Measurements from ENCODE around the gene ETV3L.

Gene ETV3L

DNA sequence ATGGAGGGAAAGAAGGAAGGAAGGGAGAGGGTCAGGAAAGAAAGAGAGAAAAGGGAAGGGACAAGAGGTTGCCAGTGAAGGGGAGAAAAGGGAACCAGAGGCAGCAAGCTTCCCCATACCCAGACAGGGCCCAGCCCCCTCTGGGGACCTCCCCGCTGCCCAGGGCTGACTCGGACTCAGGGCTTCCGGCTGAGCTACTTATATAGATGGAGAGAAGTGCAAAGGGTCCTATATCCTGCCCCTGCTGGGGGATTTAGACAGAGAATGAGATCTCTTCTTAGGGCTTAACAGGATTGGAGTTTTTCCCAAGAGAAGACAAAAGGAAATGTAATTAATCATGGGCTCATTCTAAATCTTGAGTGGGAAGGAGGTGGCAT is at the start of gene ETV3L:
Gene ETV3L (minus strand): TSS at position 176 of the 377 bp plus-strand sequence. CDS start 285 bp downstream, outside the sequence.
- TF ChIP-seq, protein P1, sequence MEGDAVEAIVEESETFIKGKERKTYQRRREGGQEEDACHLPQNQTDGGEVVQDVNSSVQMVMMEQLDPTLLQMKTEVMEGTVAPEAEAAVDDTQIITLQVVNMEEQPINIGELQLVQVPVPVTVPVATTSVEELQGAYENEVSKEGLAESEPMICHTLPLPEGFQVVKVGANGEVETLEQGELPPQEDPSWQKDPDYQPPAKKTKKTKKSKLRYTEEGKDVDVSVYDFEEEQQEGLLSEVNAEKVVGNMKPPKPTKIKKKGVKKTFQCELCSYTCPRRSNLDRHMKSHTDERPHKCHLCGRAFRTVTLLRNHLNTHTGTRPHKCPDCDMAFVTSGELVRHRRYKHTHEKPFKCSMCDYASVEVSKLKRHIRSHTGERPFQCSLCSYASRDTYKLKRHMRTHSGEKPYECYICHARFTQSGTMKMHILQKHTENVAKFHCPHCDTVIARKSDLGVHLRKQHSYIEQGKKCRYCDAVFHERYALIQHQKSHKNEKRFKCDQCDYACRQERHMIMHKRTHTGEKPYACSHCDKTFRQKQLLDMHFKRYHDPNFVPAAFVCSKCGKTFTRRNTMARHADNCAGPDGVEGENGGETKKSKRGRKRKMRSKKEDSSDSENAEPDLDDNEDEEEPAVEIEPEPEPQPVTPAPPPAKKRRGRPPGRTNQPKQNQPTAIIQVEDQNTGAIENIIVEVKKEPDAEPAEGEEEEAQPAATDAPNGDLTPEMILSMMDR (conservative IDR thresholded peaks at IDR 0.05; ENCODE audit: control insufficient read depth, insufficient read depth, low read depth, low read length), result no peak
- H3K4me3 ChIP-seq (ENCODE audit: control insufficient read depth, low read depth, low read length), result no peak within 1 kb of the TSS
- DNase-seq (ENCODE audit: low read depth), result no peak

DNA sequence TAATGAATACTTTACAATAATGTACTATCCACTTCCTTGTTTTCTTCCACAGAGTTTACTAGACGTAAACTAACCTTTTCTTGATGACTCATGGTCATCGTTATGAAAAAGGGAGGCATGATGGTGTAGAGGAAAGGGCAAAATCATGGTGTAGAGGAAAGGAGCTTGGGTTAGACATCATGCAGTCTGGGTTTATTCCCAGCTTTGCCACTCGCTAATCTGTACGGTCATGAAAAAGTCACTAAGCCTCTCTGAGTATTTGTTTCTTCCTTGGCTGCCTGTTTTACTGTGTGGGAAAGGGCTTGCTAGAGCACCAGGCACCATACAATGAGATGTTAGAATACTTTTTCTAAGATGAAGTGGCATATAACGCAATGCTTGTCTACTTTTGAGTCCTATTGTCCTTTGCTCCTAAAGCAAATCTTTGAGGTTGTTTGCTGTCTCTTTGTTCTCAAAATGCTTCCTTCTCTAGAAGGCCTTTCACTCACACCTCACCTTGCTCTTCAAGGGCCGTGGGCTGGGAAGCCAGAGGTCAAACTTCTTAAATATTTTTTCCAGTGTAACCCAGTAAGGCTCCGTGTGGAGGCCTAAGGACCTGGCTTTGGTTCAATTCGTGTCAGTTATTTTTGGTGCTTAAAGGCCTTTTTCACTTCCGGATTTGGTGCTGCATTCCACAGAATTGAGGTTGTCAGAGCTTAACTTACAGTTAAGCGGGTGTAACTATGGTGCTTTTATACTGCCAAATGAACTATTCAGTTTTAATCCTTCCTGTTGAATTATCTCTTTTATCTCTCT is 48.5 kb upstream of the ETV3L start:
- TF ChIP-seq, protein P1 (conservative IDR thresholded peaks at IDR 0.05; ENCODE audit: control insufficient read depth, insufficient read depth, low read depth, low read length), result no peak
- DNase-seq (ENCODE audit: low read depth), result peak; percentile 14
- H3K4me3 ChIP-seq (ENCODE audit: control insufficient read depth, low read depth, low read length), result no peak overlapping the region

DNA sequence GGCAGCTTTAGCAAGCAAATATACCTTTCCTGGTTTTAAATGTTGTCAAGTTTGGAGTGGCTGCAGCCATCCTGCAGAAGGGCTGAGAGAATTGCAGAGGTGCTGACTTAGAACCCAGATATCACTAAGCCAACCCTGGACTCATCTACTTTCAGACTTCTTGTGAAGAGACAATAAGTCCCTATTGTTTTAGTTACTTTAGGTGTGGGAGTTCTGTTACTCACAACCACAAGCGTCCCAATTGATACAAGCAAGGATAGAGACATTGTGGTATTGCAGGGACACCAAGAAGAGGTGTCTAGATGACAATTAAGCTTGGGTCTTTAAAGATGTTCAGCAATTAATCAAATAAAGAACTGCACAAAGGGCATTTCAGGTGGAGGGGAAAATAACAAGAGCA is 47.4 kb upstream of the ETV3L start:
- TF ChIP-seq, protein P1 (conservative IDR thresholded peaks at IDR 0.05; ENCODE audit: control insufficient read depth, insufficient read depth, low read depth, low read length), result no peak
- no peak for DNase-seq (ENCODE audit: low read depth)
- H3K4me3 ChIP-seq (ENCODE audit: control insufficient read depth, low read depth, low read length), result no peak overlapping the region

DNA sequence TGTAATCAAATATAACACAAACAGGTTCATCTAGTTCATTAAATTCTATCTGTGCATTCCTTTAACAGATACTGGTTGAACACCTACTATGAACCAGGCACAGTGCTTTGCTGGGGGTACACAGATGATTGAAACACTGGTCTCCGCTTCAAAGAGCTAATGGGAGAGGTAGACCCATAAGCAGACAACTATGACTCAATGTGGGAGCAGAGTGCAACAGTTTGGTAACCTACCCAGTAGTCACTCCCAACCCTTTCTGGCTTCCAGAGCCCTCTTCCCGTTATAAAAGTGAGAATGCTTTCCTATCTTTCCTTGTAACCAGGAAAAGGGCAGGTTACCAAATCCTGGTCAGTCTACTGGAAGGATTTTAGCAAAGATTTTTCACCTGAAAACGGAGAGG is 46.6 kb upstream of the ETV3L start:
- TF ChIP-seq, protein P1 (conservative IDR thresholded peaks at IDR 0.05; ENCODE audit: control insufficient read depth, insufficient read depth, low read depth, low read length), result no peak
- DNase-seq (ENCODE audit: low read depth), result no peak
- H3K4me3 ChIP-seq (ENCODE audit: control insufficient read depth, low read depth, low read length), result no peak overlapping the region

DNA sequence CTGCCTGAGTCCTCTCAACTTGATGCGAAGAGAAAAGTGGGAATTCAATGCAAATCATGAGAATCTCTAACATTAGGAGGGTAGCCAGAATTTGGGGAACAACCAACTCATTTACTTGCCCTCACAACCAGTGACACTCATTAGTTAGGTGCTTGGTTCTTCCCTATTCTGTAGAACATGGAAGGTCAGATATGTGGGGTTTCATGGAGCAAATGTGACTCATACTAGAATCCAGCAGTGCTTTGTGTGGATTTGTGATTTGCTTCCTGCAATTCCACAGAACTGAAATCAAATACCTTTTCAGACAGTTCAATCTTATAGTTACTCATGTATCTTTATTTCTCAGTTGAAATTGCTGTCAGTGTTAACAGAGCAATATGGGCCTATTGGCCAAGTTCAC is 45.5 kb upstream of the ETV3L start:
- no peak overlapping the region for H3K4me3 ChIP-seq (ENCODE audit: control insufficient read depth, low read depth, low read length)
- TF ChIP-seq, protein P1 (conservative IDR thresholded peaks at IDR 0.05; ENCODE audit: control insufficient read depth, insufficient read depth, low read depth, low read length), result no peak
- DNase-seq (ENCODE audit: low read depth), result no peak

DNA sequence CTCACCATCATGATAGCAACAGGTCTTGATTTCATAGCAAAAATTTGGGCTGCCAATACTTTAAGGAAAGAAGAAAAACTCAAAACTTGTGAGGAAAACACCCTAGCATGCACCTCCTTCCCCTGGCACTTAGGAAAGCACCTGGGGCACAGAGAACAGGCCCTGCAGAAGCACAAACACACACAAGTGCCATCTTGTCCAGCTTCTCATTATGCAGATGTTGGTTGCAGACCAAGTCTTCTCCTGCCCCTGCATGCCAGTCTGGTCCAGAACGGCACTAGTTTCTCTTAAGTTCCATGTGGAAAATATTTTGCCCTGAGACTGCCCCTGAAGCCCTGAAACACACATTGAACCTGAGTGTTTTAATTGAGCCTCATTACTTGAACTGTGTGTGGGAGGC is 44.9 kb upstream of the ETV3L start:
- no peak for DNase-seq (ENCODE audit: low read depth)
- H3K4me3 ChIP-seq (ENCODE audit: control insufficient read depth, low read depth, low read length), result no peak overlapping the region
- TF ChIP-seq, protein P1 (conservative IDR thresholded peaks at IDR 0.05; ENCODE audit: control insufficient read depth, insufficient read depth, low read depth, low read length), result no peak

Data from fibroblast of mammary gland (primary cell).